LoVo (cell line): ENCODE measurements around the gene NDFIP1.

ENCODE experiments used
- DNase-seq: peaks from one replicate; pipeline ENCODE4 v3.0.0-alpha.2; 2016; ENCODE audit warnings: low spot score

Gene NDFIP1

GRCh38 chr5:142091922-142092321 is 16.7 kb upstream of the NDFIP1 start:
- DNase-seq, result no peak

DNA sequence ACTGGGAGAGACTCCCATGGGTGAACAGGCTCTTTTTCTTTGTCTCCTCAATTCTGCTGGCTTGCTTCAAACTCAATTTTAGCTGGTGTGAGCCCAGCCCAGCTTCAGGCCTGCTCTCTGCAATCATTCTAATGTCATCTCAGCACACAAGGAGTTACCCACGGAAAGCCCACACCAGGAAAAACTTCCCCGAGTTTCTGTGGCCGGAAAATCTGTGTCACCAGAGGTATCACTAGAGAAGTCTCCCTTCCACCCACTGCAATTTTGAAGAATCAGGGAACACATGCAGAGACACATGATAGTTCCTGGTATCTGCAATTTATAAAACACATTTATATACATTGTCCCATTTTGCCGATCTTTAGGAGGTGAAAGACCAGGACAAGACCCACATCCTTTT is 13.5 kb upstream of the NDFIP1 start:
- DNase-seq, result no peak

DNA sequence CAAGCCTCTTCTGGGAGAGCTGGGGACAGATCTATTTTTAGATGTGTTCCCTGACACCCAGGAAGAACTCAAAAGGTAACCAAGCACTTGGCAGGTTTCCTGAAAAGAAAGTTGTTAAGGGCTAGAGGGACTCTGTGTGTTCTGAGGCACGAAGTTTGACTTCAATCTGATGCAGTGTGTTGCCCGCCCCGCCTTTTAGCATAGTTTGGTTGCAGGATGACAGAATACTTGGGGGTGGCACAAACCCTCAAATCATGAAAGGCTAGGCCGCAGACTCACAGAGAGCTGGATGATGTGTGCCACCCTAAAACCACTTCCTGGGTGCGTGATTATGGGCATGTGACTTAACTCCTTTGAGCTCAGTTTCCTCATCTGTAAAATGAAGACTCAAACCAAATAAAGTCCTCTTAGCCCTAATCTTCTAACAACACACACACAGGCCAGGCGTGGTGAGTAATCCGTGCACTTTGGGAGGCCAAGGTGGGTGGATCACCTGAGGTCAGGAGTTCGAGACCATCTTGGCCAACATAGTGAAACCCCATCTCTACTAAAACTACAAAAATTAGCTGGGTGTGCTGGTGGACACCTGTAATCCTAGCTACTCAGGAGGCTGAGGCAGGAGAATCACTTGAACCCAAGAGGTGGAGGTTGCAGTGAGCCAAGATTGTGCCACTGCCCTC is 12.8 kb upstream of the NDFIP1 start:
- DNase-seq, result peak; percentile 79

GRCh38 chr5:142096382-142096781 is 12.2 kb upstream of the NDFIP1 start:
- DNase-seq, result no peak

DNA sequence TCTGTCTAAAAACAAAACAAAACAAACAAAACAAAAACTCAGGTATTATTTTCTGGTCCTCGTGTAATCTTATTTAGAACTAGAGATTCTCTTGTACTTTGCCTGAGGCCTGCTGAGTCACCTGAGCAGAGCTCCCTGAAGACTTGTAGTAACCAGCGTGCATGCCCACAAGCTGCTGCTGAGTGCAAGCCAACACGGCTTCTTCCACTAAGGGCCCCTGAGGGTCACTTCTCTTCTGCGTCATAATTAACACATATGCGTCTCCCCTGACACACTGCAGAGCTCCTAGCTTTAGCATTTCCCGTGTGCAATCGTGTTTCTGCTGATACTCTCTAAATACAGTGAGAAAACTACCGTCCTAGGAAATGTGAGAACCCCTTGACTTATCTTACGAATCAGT is 10.9 kb upstream of the NDFIP1 start:
- no peak for DNase-seq

- no peak for DNase-seq
Measured at GRCh38 chr5:142098275-142098674, 10.3 kb upstream of the NDFIP1 start.

- DNase-seq, result no peak
Measured at GRCh38 chr5:142098931-142099330, 9.6 kb upstream of the NDFIP1 start.

- DNase-seq, result no peak
Measured at GRCh38 chr5:142100307-142100706, 8.3 kb upstream of the NDFIP1 start.

- no peak for DNase-seq
Measured at GRCh38 chr5:142102980-142103740, 5.4 kb upstream of the NDFIP1 start.

GRCh38 chr5:142104491-142104890 is 4.1 kb upstream of the NDFIP1 start:
- no peak for DNase-seq

DNA sequence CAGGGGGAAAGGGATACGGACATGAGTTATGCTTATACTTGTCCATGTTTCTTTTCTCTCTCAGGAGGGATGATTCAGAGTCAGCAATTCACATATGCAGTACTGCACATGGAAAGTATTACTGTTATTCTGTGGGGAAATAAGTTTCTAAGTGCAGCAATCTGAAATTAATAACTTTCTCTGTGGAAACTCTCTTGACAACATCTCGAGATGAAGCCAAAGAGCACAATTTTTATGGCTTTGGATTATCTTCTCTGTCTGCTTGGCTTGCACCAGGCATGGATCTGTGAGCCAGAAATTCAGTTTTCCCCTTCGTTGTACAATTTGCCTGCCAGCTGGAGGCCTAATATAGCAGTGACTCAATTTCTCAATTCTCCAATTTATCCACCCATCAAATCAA is 2.5 kb upstream of the NDFIP1 start:
- DNase-seq, result no peak

GRCh38 chr5:142107036-142107735 is 1.4 kb upstream of the NDFIP1 start:
- DNase-seq, result no peak

DNA sequence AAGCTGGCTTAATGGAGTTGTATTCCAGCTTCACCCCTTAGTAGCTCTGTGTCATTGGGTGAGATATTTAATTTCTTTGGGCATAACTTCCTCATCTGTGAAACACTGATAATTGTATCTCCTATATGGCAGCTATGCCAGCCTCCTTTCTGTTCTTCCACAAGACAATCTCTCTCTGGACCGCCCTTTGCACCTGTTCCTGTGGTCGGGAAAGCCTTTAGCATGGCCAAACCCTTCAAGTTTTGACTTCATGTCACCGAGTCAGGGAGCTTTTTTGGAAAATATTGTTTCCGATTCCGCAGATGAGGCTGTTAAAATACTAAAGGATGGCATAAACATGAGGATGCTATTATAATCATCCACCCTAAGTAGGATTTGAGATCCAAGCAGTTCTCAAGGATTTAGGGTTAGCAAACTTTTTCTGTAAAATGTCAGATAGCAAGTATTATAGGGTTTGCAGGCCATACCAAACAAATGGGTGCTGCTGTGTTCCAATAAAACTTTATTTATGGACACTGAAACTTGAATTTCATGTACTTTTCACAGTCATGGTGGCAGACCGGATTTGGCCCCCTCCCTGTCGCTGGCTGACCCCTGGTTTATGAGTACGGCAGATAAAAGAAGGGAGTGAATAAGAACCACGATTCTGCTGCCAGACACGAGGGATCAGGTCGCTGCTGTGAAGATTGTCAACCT is 695 bp upstream of the NDFIP1 start:
- DNase-seq, result no peak

GRCh38 chr5:142109331-142110045 is 909 bp downstream of the NDFIP1 start:
- DNase-seq, result no peak

DNA sequence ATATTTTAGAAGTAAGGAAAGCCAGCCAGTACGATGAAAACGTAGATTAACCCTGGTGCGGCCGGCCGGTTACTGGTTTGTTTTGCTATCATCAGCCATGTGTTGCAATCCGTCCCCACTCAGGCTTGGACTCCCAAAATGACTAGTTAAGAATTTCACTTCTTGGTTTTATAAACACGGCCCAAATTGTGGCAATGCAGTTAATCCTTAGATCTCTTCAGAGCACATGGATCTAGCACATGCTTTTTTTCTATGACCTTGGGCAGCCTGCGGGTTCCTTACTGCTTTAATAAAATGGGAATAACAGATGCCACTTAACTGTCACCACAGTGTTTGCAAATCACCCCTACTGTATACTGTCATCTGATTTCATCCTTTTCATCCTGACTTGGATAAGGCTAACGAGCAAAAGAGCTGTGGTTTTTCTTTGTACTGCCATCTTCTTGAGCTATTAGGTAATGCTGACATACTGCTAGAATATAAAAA is 1.5 kb downstream of the NDFIP1 start:
- DNase-seq, result no peak

GRCh38 chr5:142110988-142111687 is 2.6 kb downstream of the NDFIP1 start:
- DNase-seq, result no peak

- no peak for DNase-seq
Measured at GRCh38 chr5:142114687-142115086, 6.1 kb downstream of the NDFIP1 start.

GRCh38 chr5:142115937-142116614 is 7.5 kb downstream of the NDFIP1 start:
- no peak for DNase-seq

- no peak for DNase-seq
Measured at GRCh38 chr5:142117579-142118151, 9.1 kb downstream of the NDFIP1 start.

GRCh38 chr5:142118155-142118686 is 9.6 kb downstream of the NDFIP1 start:
- no peak for DNase-seq
